ENCODE measurements around the gene ATP13A3. TPM values are rescaled to one million over a fixed set of nuclear protein-coding genes. Genes with fewer than 3 reads are reported as not detected.

Gene ATP13A3
- total and polyA plus RNA-seq, 2 donors (not counting 1 experiment from before 2014, with no cell fraction given): 222 to 285 TPM

DNA sequence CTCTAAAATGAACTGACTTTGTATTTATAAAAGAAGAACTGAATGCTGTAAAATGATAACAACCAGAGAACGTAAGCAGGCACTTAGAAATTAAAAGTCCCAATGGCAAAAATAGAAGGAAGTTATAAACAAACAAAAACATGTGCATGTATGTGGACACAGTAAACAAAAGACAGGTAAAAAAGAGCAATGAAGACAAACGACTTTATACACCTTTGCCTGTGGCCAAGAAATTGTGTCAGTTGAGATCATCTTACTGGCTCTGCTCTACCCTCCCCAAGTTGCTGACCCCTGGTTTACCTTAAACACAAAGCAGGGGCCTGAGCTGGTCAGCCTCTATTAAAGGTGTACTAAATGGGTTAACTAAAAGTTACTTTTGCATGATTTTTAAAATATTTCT lies 46.0 kb downstream of the ATP13A3 start:
- Histone ChIP-seq H3K4me2 (ENCODE audit: extremely low read depth, insufficient read depth, low read length) (no peak overlapping the region), H3K27me3 (ENCODE audit: control insufficient read depth, insufficient read depth, low read length) (no peaks in the 10 kb centered on the region), H3K4me3 (replicated peaks in 1 of 4; ENCODE audit: control extremely low read depth in 1 of 4, insufficient read depth in 1 of 4, low read depth in 3 of 4, low read length in 4 of 4) (no peak overlapping the region), H3K79me2 (ENCODE audit: control insufficient read depth, insufficient read depth, low read length) (peaks cover 1% of the 10 kb centered on the region), H3K9ac (ENCODE audit: insufficient read depth, low read length) (no peak overlapping the region), H3K36me3 (ENCODE audit: control insufficient read depth, insufficient read depth, low read length) (peaks cover 9% of the 10 kb centered on the region), H2AFZ (ENCODE audit: low read length) (no peak overlapping the region), H3K27ac (ENCODE audit: insufficient read depth, low read length) (no peak overlapping the region), H4K20me1 (ENCODE audit: control insufficient read depth, extremely low read depth, insufficient read depth, low read length) (no peaks in the 10 kb centered on the region), H3K9me3 (ENCODE audit: control insufficient read depth, insufficient read depth, low read depth, low read length) (no peaks in the 10 kb centered on the region), H3K4me1 (ENCODE audit: control insufficient read depth, extremely low read depth, insufficient read depth, low read length) (peaks cover 2% of the 10 kb centered on the region)
- TF ChIP-seq, protein P1, sequence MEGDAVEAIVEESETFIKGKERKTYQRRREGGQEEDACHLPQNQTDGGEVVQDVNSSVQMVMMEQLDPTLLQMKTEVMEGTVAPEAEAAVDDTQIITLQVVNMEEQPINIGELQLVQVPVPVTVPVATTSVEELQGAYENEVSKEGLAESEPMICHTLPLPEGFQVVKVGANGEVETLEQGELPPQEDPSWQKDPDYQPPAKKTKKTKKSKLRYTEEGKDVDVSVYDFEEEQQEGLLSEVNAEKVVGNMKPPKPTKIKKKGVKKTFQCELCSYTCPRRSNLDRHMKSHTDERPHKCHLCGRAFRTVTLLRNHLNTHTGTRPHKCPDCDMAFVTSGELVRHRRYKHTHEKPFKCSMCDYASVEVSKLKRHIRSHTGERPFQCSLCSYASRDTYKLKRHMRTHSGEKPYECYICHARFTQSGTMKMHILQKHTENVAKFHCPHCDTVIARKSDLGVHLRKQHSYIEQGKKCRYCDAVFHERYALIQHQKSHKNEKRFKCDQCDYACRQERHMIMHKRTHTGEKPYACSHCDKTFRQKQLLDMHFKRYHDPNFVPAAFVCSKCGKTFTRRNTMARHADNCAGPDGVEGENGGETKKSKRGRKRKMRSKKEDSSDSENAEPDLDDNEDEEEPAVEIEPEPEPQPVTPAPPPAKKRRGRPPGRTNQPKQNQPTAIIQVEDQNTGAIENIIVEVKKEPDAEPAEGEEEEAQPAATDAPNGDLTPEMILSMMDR (conservative IDR thresholded peaks at IDR 0.05 in 1 of 2, IDR thresholded peaks at IDR 0.05 in 1 of 2; ENCODE audit: low read depth in 1 of 2, low read length in 2 of 2): no peak
- no peak for TF ChIP-seq EZH2 (IDR thresholded peaks at IDR 0.05; ENCODE audit: low read length, missing control alignments)
- DNase-seq (ENCODE audit: low read depth in 2 of 2): no peak

DNA sequence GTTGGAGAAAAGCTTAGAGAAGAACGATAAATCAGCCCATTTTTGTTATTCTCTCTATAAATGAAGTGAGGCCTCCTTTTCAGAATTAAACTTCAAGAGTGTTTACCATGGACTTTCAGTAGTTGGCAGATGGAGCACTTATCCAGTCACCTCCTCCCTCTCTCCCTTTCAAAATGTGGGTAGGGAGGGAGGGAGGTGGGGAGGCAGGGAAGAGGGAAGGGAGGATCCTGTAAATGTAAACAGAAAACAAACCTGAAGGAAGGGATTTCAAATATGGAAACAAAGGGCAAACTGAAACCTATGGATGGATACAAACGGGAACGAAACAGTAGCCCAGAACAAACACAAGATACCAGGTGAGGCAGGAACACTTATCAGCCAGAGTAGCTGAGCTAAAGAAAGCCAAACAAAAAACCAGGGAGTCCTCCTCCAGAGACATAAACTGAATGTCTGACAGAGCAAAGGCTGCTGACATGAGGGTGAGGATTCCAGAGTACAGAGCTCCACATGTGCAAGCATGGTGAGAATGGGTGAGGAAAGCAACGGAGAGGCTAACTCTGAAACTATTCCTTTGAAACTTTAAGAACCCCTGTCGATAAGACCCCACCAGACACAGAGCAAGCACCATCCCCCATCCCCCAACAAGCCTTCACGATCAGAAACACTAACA lies 46.8 kb downstream of the ATP13A3 start:
- H3K27ac ChIP-seq (ENCODE audit: insufficient read depth, low read length): no peak overlapping the region
- no peak overlapping the region for H3K4me2 ChIP-seq (ENCODE audit: extremely low read depth, insufficient read depth, low read length)
- TF ChIP-seq, protein P1 (conservative IDR thresholded peaks at IDR 0.05 in 1 of 2, IDR thresholded peaks at IDR 0.05 in 1 of 2; ENCODE audit: low read depth in 1 of 2, low read length in 2 of 2): no peak
- no peak for TF ChIP-seq EZH2 (IDR thresholded peaks at IDR 0.05; ENCODE audit: low read length, missing control alignments)
- no peak overlapping the region for H2AFZ ChIP-seq (ENCODE audit: low read length)
- no peak overlapping the region for H3K9ac ChIP-seq (ENCODE audit: insufficient read depth, low read length)
- peaks cover 2% of the 10 kb centered on the region for H3K4me1 ChIP-seq (ENCODE audit: control insufficient read depth, extremely low read depth, insufficient read depth, low read length)
- peaks cover 1% of the 10 kb centered on the region for H3K79me2 ChIP-seq (ENCODE audit: control insufficient read depth, insufficient read depth, low read length)
- H3K36me3 ChIP-seq (ENCODE audit: control insufficient read depth, insufficient read depth, low read length): peaks cover 12% of the 10 kb centered on the region
- peak in 1 of 2 donors; percentile 20 for DNase-seq (ENCODE audit: low read depth in 2 of 2)
- H3K27me3 ChIP-seq (ENCODE audit: control insufficient read depth, insufficient read depth, low read length): no peaks in the 10 kb centered on the region
- no peaks in the 10 kb centered on the region for H3K9me3 ChIP-seq (ENCODE audit: control insufficient read depth, insufficient read depth, low read depth, low read length)
- H3K4me3 ChIP-seq (replicated peaks in 1 of 4; ENCODE audit: control extremely low read depth in 1 of 4, insufficient read depth in 1 of 4, low read depth in 3 of 4, low read length in 4 of 4): no peak overlapping the region
- H4K20me1 ChIP-seq (ENCODE audit: control insufficient read depth, extremely low read depth, insufficient read depth, low read length): no peaks in the 10 kb centered on the region

DNA sequence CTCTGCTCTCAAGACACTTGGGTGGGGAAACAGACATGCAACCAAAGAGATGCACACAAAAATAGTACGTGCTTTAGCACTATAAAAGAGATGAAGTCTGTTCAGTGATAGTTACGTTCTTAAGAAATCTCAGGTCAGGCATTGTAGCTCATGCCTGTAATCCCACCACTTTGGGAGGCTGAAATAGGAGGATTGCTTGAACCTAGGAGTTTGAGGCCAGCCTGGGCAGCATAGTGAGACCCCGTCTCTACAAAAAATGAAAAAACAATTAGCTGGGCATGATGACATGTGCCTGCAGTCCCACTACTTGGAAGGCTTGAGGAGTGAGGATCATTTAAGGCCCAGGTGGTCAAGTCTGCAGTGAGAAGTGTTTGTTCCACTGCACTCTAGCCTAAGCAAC lies 52.3 kb downstream of the ATP13A3 start:
- Histone ChIP-seq H3K4me1 (ENCODE audit: control insufficient read depth, extremely low read depth, insufficient read depth, low read length) (no peaks in the 10 kb centered on the region), H3K79me2 (ENCODE audit: control insufficient read depth, insufficient read depth, low read length) (peaks cover under 1% of the 10 kb centered on the region), H3K36me3 (ENCODE audit: control insufficient read depth, insufficient read depth, low read length) (peaks cover 20% of the 10 kb centered on the region), H3K9ac (ENCODE audit: insufficient read depth, low read length) (no peak overlapping the region), H3K4me3 (replicated peaks in 1 of 4; ENCODE audit: control extremely low read depth in 1 of 4, insufficient read depth in 1 of 4, low read depth in 3 of 4, low read length in 4 of 4) (no peak overlapping the region), H3K27me3 (ENCODE audit: control insufficient read depth, insufficient read depth, low read length) (no peaks in the 10 kb centered on the region), H2AFZ (ENCODE audit: low read length) (no peak overlapping the region), H4K20me1 (ENCODE audit: control insufficient read depth, extremely low read depth, insufficient read depth, low read length) (no peaks in the 10 kb centered on the region), H3K4me2 (ENCODE audit: extremely low read depth, insufficient read depth, low read length) (no peak overlapping the region), H3K27ac (ENCODE audit: insufficient read depth, low read length) (no peak overlapping the region), H3K9me3 (ENCODE audit: control insufficient read depth, insufficient read depth, low read depth, low read length) (no peaks in the 10 kb centered on the region)
- no peak for DNase-seq (ENCODE audit: low read depth in 2 of 2)
- no peak for TF ChIP-seq EZH2 (IDR thresholded peaks at IDR 0.05; ENCODE audit: low read length, missing control alignments)
- TF ChIP-seq, protein P1 (conservative IDR thresholded peaks at IDR 0.05 in 1 of 2, IDR thresholded peaks at IDR 0.05 in 1 of 2; ENCODE audit: low read depth in 1 of 2, low read length in 2 of 2): no peak
